Right lobe of liver (tissue), 6 donors: ENCODE measurements around the gene RCL1. TPM values are rescaled to one million over a fixed set of nuclear protein-coding genes. Genes with fewer than 3 reads are reported as not detected.
"Not testable (repeated sequence)": the region's sequence is repeated elsewhere in the genome, so short reads cannot be mapped to it uniquely, and the experiment has no call there.

Experiments used
- ATAC-seq, 4 donors: fragments of 200-7000 bp; cut with Tn5 transposase; one replicate each; pipeline ENCODE4 v1.9.1; 2020; ENCODE audit warnings: mild to moderate bottlenecking in 4 of 4, moderate library complexity in 4 of 4
- DNase-seq, 3 donors: peaks; one replicate each; pipeline ENCODE4 v3.0.0-alpha.2; 2020
- H3K27ac ChIP-seq, 3 donors: fragments of 200-600 bp; one replicate each; pipeline ENCODE4 v1.8.0; 2022
- H3K27me3 ChIP-seq, 2 donors: fragments of 200-600 bp; one replicate each; pipeline ENCODE4 v1.8.0; 2022
- H3K36me3 ChIP-seq, 4 donors: fragments of 200-600 bp; sonication (generic) in 1 of 4; one replicate each; pipeline versions ENCODE4 v1.5.1 to v1.8.0; 2017 to 2022; ENCODE audit warnings: control low read depth in 1 of 4
- H3K4me1 ChIP-seq, 4 donors: fragments of 200-600 bp; sonication (generic) in 1 of 4; one replicate each; pipeline versions ENCODE4 v1.5.1 to v1.8.0; 2017 to 2022; ENCODE audit warnings: control low read depth in 1 of 4
- H3K4me3 ChIP-seq, 3 donors: fragments of 200-600 bp; one replicate each; pipeline ENCODE4 v1.8.0; 2022
- H3K9me3 ChIP-seq, 4 donors: fragments of 200-600 bp; sonication (generic) in 1 of 4; one replicate each; pipeline versions ENCODE4 v1.5.1 to v1.8.0; 2017 to 2022; ENCODE audit warnings: control low read depth in 1 of 4
- POLR2A ChIP-seq: fragments of 450-650 bp; IDR thresholded peaks from one replicate; pipeline ENCODE4 v1.6.1; 2017; ENCODE audit warnings: antibody characterized with exemption, mild to moderate bottlenecking
- WGBS: methylation state at CpG from one replicate; pipeline ENCODE4 v1.1.6; 2018; ENCODE audit warnings: low coverage, low lambda C conversion rate; ENCODE audit not compliant: insufficient coverage; ENCODE audit errors: missing lambda C conversion rate; 5-methylcytosine and 5-hydroxymethylcytosine counted together
- intact Hi-C, 2 donors: fragments of 100-400 bp; cut with DNase I; formaldehyde crosslinking; loops; one replicate each; pipeline versions ENCODE4 v1.11.2 to v1.14.1; 2022
- total RNA-seq, 6 experiments: library from RNA; depleted of rRNA in 2 of 6; stranded (reverse); fragments of >200 nt in 2 of 6; fragmentation: NEBNext Ultra II Directional in 3 of 6; extraction: Animal tissue kit (Norgen Biotek cat#: 25700) in 3 of 6; gene quantifications; one replicate each; pipeline versions ENCODE4 v1.1.0 to v1.2.4, GENCODE V29; 2016 to 2023
- TF ChIP-seq, protein P1 (sequence below), 4 donors: fragments of 200-600 bp in 3 of 4; fragments of 450-650 bp in 1 of 4; IDR thresholded peaks; one replicate each; pipeline versions ENCODE4 v1.5.1 to v1.8.0; 2016 to 2022; ENCODE audit warnings: antibody characterized with exemption in 4 of 4, mild to moderate bottlenecking in 2 of 4
- donor health status: DM: no; HTN: yes; CAD: no.
- donor health status: DM: no; HTN: no; CAD: no.
- donor health status: DM: no; HTN: no; CAD: no.
- donor health status: DM: no; HTN: yes; CAD: no.
- donor health status: DM: no; HTN: yes; CAD: no.

The RCL1 gene
- total RNA-seq, 6 experiments from 2014 or later: 20.2 to 108 (median 63.4) TPM

DNA sequence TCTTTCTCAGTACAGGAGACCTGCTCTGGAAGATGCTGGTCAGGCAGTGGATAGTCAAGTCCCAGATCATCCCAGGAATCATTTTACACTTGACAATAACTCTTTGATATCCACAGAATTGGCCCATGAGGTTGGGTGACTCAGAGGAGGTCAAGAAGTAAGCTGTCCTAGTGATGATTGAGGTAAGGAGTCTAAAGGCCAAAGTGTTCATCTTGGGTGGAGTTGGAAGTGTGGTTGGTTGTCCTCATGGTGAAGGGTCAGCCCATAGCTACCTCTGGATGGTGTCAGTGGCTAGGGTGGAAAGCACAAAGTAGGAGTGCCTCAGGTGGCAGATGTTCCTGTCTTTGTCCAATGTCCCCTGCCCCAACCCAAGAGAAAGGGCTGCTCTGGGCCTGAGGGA is 24.1 kb upstream of the RCL1 start:
- intact Hi-C loops: no loop called here
- Histone ChIP-seq H3K27ac (no peak overlapping the region), H3K9me3 (no peaks in the 10 kb centered on the region), H3K36me3 (no peaks in the 10 kb centered on the region), H3K4me3 (no peak overlapping the region), H3K4me1 (no peaks in the 10 kb centered on the region), H3K27me3 (no peaks in the 10 kb centered on the region)
- no peak for ATAC-seq
- DNase-seq: no peak
- no peak for TF ChIP-seq POLR2A
- TF ChIP-seq, protein P1, sequence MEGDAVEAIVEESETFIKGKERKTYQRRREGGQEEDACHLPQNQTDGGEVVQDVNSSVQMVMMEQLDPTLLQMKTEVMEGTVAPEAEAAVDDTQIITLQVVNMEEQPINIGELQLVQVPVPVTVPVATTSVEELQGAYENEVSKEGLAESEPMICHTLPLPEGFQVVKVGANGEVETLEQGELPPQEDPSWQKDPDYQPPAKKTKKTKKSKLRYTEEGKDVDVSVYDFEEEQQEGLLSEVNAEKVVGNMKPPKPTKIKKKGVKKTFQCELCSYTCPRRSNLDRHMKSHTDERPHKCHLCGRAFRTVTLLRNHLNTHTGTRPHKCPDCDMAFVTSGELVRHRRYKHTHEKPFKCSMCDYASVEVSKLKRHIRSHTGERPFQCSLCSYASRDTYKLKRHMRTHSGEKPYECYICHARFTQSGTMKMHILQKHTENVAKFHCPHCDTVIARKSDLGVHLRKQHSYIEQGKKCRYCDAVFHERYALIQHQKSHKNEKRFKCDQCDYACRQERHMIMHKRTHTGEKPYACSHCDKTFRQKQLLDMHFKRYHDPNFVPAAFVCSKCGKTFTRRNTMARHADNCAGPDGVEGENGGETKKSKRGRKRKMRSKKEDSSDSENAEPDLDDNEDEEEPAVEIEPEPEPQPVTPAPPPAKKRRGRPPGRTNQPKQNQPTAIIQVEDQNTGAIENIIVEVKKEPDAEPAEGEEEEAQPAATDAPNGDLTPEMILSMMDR (IDR thresholded peaks at IDR 0.05): no peak

DNA sequence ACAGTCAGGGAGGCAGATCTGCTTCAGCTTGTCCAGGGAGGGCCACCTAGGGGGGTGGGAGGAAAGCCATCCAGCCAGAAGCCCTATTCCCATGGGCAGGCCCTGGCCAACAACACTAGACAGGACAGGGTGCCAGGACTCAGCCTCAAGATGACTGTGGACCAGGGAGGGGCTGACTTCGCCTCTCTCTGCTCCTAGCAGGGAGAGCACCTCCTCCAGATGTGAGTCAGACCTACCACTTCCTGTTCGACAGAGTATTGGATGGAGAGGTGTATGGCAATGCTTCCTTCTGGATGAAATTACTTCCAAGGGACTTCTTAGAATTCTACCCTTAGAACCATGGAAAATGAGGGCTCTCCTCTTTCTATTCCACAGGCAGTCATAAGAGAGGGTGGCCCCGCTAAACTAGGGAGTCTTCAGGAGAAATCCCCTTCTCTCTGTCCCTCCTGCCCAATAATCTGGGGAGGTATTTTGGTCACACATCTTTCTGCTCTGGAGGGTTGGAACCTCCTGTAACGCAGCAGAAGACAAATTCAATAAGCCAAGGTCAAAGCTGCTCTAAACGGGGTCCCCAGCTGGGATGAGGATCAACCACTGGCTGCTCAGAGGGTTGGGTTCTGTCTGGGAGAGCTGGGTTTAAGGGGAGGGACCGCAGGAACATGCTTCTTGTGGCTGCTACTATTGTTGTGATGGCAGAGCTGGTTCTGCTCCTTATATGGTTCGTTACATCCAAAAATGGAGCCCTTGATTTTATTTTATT is 23.2 kb upstream of the RCL1 start:
- Histone ChIP-seq H3K9me3 (no peaks in the 10 kb centered on the region), H3K4me1 (no peaks in the 10 kb centered on the region), H3K27ac (no peak overlapping the region), H3K36me3 (no peaks in the 10 kb centered on the region), H3K27me3 (no peaks in the 10 kb centered on the region), H3K4me3 (no peak overlapping the region)
- 75% methylated on average over 4 of the region's 7 CpGs for WGBS
- intact Hi-C loops: no loop called here
- TF ChIP-seq, protein P1 (IDR thresholded peaks at IDR 0.05): no peak
- TF ChIP-seq POLR2A: no peak
- no peak for ATAC-seq
- no peak for DNase-seq

DNA sequence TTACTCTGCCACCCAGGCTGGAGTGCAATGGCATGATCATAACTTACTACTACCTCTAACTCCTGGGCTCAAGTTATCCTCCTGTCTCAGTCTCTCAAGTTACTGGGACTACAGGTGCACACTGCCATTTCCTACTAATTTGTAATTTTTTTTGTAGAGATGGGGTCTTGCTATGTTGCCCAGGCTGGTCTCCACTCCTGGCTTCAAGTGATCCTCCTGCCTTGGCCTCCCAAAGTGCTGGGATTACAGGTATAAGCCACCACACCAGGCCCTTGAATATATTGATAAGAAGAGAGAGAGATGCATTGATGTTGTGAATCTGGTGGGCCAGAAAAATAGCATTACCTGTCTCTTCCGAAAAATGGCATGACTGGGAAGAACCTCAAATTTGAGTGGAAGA is 21.0 kb upstream of the RCL1 start:
- H3K36me3 ChIP-seq: no peaks in the 10 kb centered on the region
- ATAC-seq: no peak
- no peak overlapping the region for H3K27ac ChIP-seq
- no peak for TF ChIP-seq POLR2A
- TF ChIP-seq, protein P1 (IDR thresholded peaks at IDR 0.05): no peak
- WGBS: 100% methylated on average over 1 of the region's 1 CpG
- no peak overlapping the region for H3K4me3 ChIP-seq
- no peaks in the 10 kb centered on the region for H3K4me1 ChIP-seq
- H3K27me3 ChIP-seq: no peaks in the 10 kb centered on the region
- no peak for DNase-seq
- no peaks in the 10 kb centered on the region for H3K9me3 ChIP-seq
- intact Hi-C loops: no loop called here

DNA sequence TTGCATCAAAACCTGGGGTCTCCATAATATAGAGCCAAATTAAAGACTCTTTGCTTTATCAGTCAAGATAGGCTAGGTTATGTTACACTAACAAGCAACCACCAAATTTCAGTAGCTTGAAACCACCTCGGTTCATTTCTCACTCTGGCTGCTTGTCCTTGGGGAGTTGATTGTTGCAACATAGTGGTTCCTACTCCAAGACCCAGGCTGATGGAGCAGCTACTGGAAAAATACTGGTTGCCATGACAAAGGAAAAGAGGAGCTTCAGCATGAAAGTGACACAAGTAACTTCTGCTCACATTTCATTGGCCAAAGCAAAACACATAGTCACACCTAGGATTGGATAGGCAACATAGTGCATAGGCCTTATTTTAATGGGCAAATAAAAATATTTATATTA is 18.5 kb upstream of the RCL1 start:
- ATAC-seq (no peak), DNase-seq (no peak)
- Histone ChIP-seq H3K9me3 (no peaks in the 10 kb centered on the region), H3K27me3 (no peaks in the 10 kb centered on the region), H3K36me3 (no peaks in the 10 kb centered on the region), H3K4me1 (no peaks in the 10 kb centered on the region), H3K4me3 (no peak overlapping the region), H3K27ac (no peak overlapping the region)
- WGBS: 89% methylated on average over 1 of the region's 1 CpG
- intact Hi-C loops: no loop called here
- TF ChIP-seq, protein P1 (IDR thresholded peaks at IDR 0.05): no peak
- TF ChIP-seq POLR2A: no peak

DNA sequence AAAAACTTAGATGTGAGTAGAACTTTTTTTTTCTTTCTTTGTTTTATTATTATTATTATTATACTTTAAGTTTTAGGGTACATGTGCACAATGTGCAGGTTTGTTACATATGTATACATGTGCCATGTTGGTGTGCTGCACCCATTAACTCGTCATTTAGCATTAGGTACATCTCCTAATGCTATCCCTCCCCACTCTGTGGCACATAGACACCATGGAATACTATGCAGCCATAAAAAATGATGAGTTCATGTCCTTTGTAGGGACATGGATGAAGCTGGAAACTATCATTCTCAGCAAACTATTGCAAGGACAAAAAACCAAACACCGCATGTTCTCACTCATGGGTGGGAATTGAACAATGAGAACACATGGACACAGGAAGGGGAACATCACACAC is 17.8 kb upstream of the RCL1 start:
- H3K27ac ChIP-seq, H3K9me3 ChIP-seq, intact Hi-C loops, H3K4me1 ChIP-seq, H3K36me3 ChIP-seq, ATAC-seq, H3K4me3 ChIP-seq, H3K27me3 ChIP-seq, DNase-seq: not testable (repeated sequence)
- WGBS: 60% methylated on average over 2 of the region's 2 CpGs
